Activated T-cell treated with anti-CD3 and anti-CD28 coated beads, Interleukin-2, amount 50 U/mL, for 72 hours (primary cell): ENCODE data around the gene ZNF474. TPM values are rescaled to one million over a fixed set of nuclear protein-coding genes. Genes with fewer than 3 reads are reported as not detected.

Experiments
- ATAC-seq, 2 donors: fragments of 150-1000 bp; cut with Tn5 transposase; replicated peaks in 1 of 2; 2 replicates each; pipeline ENCODE4 v1.10.0; 2021; ENCODE audit warnings: moderate library complexity in 2 of 2, mild to moderate bottlenecking in 1 of 2
- DNase-seq, 2 donors: peaks; one replicate each; pipeline ENCODE4 v3.0.0; 2021 to 2022; ENCODE audit warnings: mixed read lengths in 1 of 2
- H3K27ac Mint-ChIP-seq: one replicate; pipeline ENCODE4 v1.8.0; 2022; ENCODE audit warnings: mild to moderate bottlenecking, moderate library complexity, mixed read lengths
- H3K27me3 Mint-ChIP-seq: one replicate; pipeline ENCODE4 v1.8.0; 2022; ENCODE audit warnings: low read depth, mixed read lengths
- H3K36me3 Mint-ChIP-seq, 2 donors: one replicate each; pipeline ENCODE4 v1.8.0; 2022; ENCODE audit warnings: mixed read lengths in 2 of 2, mild to moderate bottlenecking in 1 of 2; ENCODE audit not compliant: insufficient read depth in 2 of 2
- H3K4me1 Mint-ChIP-seq: one replicate; pipeline ENCODE4 v1.8.0; 2022; ENCODE audit warnings: low read depth, mixed read lengths
- H3K4me3 Mint-ChIP-seq, 2 donors: one replicate each; pipeline ENCODE4 v1.8.0; 2022; ENCODE audit warnings: mild to moderate bottlenecking in 2 of 2, mixed read lengths in 2 of 2, moderate library complexity in 2 of 2
- H3K9me3 Mint-ChIP-seq, 2 donors: one replicate each; pipeline ENCODE4 v1.8.0; 2022; ENCODE audit warnings: mixed read lengths in 2 of 2
- total RNA-seq, 2 donors: library from RNA; stranded (reverse); gene quantifications; one replicate each; pipeline ENCODE4 v1.2.3, GENCODE V29; 2022

The ZNF474 gene
- total RNA-seq, 2 donors from 2014 or later: 0.12 TPM; not detected in 1

- no peak for ATAC-seq
- H3K4me3 Mint-ChIP-seq: no peak overlapping the region
- H3K36me3 Mint-ChIP-seq: no peaks in the 10 kb centered on the region
- no peak for DNase-seq
- no peak overlapping the region for H3K27ac Mint-ChIP-seq
- no peaks in the 10 kb centered on the region for H3K9me3 Mint-ChIP-seq
- peaks cover 11% of the 10 kb centered on the region for H3K27me3 Mint-ChIP-seq
- H3K4me1 Mint-ChIP-seq: peaks cover 17% of the 10 kb centered on the region
These were observed 22.3 kb downstream of the ZNF474 start for GRCh38 chr5:122151640-122152039.

- DNase-seq: no peak
- Mint-ChIP-seq H3K4me3 (no peak overlapping the region), H3K4me1 (peaks cover 17% of the 10 kb centered on the region), H3K27ac (no peak overlapping the region), H3K9me3 (no peaks in the 10 kb centered on the region), H3K27me3 (peaks cover 11% of the 10 kb centered on the region), H3K36me3 (no peaks in the 10 kb centered on the region)
- no peak for ATAC-seq
These were observed 23.0 kb downstream of the ZNF474 start for GRCh38 chr5:122152266-122152900.

GRCh38 chr5:122153230-122153629 lies 23.9 kb downstream of the ZNF474 start:
- ATAC-seq: no peak
- no peak for DNase-seq
- Mint-ChIP-seq H3K9me3 (no peaks in the 10 kb centered on the region), H3K27me3 (peaks cover 2% of the 10 kb centered on the region), H3K27ac (peak overlapping the region; percentile 29), H3K4me1 (peaks cover 17% of the 10 kb centered on the region), H3K4me3 (no peak overlapping the region), H3K36me3 (no peaks in the 10 kb centered on the region)

GRCh38 chr5:122153774-122154173 lies 24.4 kb downstream of the ZNF474 start:
- Mint-ChIP-seq H3K27me3 (no peaks in the 10 kb centered on the region), H3K9me3 (no peaks in the 10 kb centered on the region), H3K4me1 (peaks cover 16% of the 10 kb centered on the region), H3K4me3 (no peak overlapping the region), H3K36me3 (no peaks in the 10 kb centered on the region), H3K27ac (peak overlapping the region; percentile 29)
- no peak for ATAC-seq
- no peak for DNase-seq

GRCh38 chr5:122154491-122154890 lies 25.1 kb downstream of the ZNF474 start:
- Mint-ChIP-seq H3K4me3 (no peak overlapping the region), H3K4me1 (peaks cover 9% of the 10 kb centered on the region), H3K36me3 (no peaks in the 10 kb centered on the region), H3K9me3 (no peaks in the 10 kb centered on the region), H3K27me3 (no peaks in the 10 kb centered on the region), H3K27ac (no peak overlapping the region)
- no peak for DNase-seq
- no peak for ATAC-seq

- no peak overlapping the region for H3K4me3 Mint-ChIP-seq
- no peak overlapping the region for H3K27ac Mint-ChIP-seq
- no peaks in the 10 kb centered on the region for H3K9me3 Mint-ChIP-seq
- H3K27me3 Mint-ChIP-seq: no peaks in the 10 kb centered on the region
- DNase-seq: no peak
- H3K4me1 Mint-ChIP-seq: peaks cover 5% of the 10 kb centered on the region
- no peak for ATAC-seq
- H3K36me3 Mint-ChIP-seq: no peaks in the 10 kb centered on the region
These were observed 25.6 kb downstream of the ZNF474 start for GRCh38 chr5:122154910-122155309.

GRCh38 chr5:122155546-122155945 lies 26.2 kb downstream of the ZNF474 start:
- Mint-ChIP-seq H3K4me3 (no peak overlapping the region), H3K36me3 (no peaks in the 10 kb centered on the region), H3K4me1 (peaks cover 5% of the 10 kb centered on the region), H3K9me3 (no peaks in the 10 kb centered on the region), H3K27me3 (peaks cover under 1% of the 10 kb centered on the region), H3K27ac (no peak overlapping the region)
- DNase-seq (no peak), ATAC-seq (no peak)

GRCh38 chr5:122156724-122157325 lies 27.5 kb downstream of the ZNF474 start:
- DNase-seq: no peak
- ATAC-seq: no peak
- H3K36me3 Mint-ChIP-seq: no peaks in the 10 kb centered on the region
- no peak overlapping the region for H3K4me3 Mint-ChIP-seq
- no peaks in the 10 kb centered on the region for H3K9me3 Mint-ChIP-seq
- H3K27ac Mint-ChIP-seq: no peak overlapping the region
- peaks cover 5% of the 10 kb centered on the region for H3K27me3 Mint-ChIP-seq
- peaks cover 5% of the 10 kb centered on the region for H3K4me1 Mint-ChIP-seq

- Mint-ChIP-seq H3K27ac (no peak overlapping the region), H3K36me3 (no peaks in the 10 kb centered on the region), H3K4me1 (peaks cover 6% of the 10 kb centered on the region), H3K9me3 (no peaks in the 10 kb centered on the region), H3K27me3 (peaks cover 13% of the 10 kb centered on the region), H3K4me3 (no peak overlapping the region)
- ATAC-seq: no peak
- no peak for DNase-seq
These were observed 32.8 kb downstream of the ZNF474 start for GRCh38 chr5:122162100-122162638.

- Mint-ChIP-seq H3K27me3 (peaks cover 21% of the 10 kb centered on the region), H3K9me3 (no peaks in the 10 kb centered on the region), H3K27ac (no peak overlapping the region), H3K36me3 (no peaks in the 10 kb centered on the region), H3K4me1 (peaks cover 6% of the 10 kb centered on the region), H3K4me3 (no peak overlapping the region)
- ATAC-seq (peak in 1 of 2 donors; percentile 25), DNase-seq (no peak)
These were observed 34.0 kb downstream of the ZNF474 start for GRCh38 chr5:122163121-122164069.

- Mint-ChIP-seq H3K27ac (peak overlapping the region; percentile 48), H3K4me3 (no peak overlapping the region), H3K9me3 (no peaks in the 10 kb centered on the region), H3K36me3 (no peaks in the 10 kb centered on the region), H3K27me3 (peaks cover 21% of the 10 kb centered on the region), H3K4me1 (peaks cover 6% of the 10 kb centered on the region)
- ATAC-seq: peak in 1 of 2 donors; percentile 9
- DNase-seq: no peak
These were observed 34.7 kb downstream of the ZNF474 start for GRCh38 chr5:122164070-122164435.

- H3K4me3 Mint-ChIP-seq: no peak overlapping the region
- ATAC-seq (no peak), DNase-seq (no peak)
- H3K9me3 Mint-ChIP-seq: no peaks in the 10 kb centered on the region
- H3K36me3 Mint-ChIP-seq: no peaks in the 10 kb centered on the region
- peaks cover 6% of the 10 kb centered on the region for H3K4me1 Mint-ChIP-seq
- H3K27me3 Mint-ChIP-seq: peaks cover 21% of the 10 kb centered on the region
- no peak overlapping the region for H3K27ac Mint-ChIP-seq
These were observed 35.6 kb downstream of the ZNF474 start for GRCh38 chr5:122164831-122165558.
